ENCODE results near the gene CALHM5.

DNA sequence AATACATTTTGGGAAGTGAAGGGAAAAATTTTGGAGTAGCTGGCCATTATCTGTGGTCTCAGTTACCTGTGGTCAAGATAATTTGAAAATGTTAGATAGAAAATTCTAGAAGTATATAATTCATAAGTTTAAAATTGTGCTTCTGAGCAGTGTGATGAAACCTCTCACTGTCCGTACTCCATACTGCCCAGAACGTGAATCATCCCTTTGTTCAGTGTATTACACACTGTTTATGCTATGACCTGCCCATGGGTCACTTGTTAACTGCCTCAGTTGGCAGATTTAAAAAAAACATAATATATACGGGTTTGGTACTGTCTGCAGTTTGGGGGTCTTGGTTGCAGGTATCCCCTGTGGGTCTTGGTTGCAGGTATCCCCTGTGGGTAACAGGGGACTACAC lies 4.1 kb upstream of the CALHM5 start:
- TF ChIP-seq, protein P1, sequence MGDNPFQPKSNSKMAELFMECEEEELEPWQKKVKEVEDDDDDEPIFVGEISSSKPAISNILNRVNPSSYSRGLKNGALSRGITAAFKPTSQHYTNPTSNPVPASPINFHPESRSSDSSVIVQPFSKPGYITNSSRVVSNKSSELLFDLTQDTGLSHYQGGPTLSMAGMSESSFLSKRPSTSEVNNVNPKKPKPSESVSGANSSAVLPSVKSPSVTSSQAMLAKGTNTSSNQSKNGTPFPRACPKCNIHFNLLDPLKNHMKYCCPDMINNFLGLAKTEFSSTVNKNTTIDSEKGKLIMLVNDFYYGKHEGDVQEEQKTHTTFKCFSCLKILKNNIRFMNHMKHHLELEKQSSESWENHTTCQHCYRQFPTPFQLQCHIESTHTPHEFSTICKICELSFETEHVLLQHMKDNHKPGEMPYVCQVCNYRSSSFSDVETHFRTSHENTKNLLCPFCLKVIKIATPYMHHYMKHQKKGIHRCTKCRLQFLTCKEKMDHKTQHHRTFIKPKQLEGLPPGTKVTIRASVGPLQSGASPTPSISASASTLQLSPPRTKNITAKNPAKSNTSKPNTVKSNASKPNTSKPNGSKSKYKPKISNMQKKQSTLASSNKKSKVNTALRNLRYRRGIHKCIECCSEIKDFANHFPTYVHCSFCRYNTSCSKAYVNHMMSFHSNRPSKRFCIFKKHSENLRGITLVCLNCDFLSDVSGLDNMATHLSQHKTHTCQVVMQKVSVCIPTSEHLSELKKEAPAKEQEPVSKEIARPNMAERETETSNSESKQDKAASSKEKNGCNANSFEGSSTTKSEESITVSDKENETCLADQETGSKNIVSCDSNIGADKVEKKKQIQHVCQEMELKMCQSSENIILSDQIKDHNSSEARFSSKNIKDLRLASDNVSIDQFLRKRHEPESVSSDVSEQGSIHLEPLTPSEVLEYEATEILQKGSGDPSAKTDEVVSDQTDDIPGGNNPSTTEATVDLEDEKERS (tag by site-specific recombination; IDR thresholded peaks at IDR 0.05) = no peak
- TF ChIP-seq ZNF10 (tag by site-specific recombination; IDR thresholded peaks at IDR 0.05) (no peak), REPIN1 (tag by site-specific recombination; IDR thresholded peaks at IDR 0.05; ENCODE audit: low read depth) (no peak), BCL11A (tag by site-specific recombination; IDR thresholded peaks at IDR 0.05; ENCODE audit: low read depth) (no peak), YY1 (tag by site-specific recombination; IDR thresholded peaks at IDR 0.05) (no peak), ZNF830 (tag by site-specific recombination; IDR thresholded peaks at IDR 0.05; ENCODE audit: low read depth) (no peak), ZNF174 (tag by site-specific recombination; IDR thresholded peaks at IDR 0.05) (no peak), ZNF777 (tag by site-specific recombination; IDR thresholded peaks at IDR 0.05; ENCODE audit: borderline replicate concordance) (no peak), ZNF214 (tag by site-specific recombination; IDR thresholded peaks at IDR 0.05; ENCODE audit: borderline replicate concordance) (no peak), MYNN (tag by site-specific recombination; IDR thresholded peaks at IDR 0.05; ENCODE audit: borderline replicate concordance) (no peak), KLF7 (tag by site-specific recombination; IDR thresholded peaks at IDR 0.05; ENCODE audit: borderline replicate concordance) (no peak)
- TF ChIP-seq, protein P2, sequence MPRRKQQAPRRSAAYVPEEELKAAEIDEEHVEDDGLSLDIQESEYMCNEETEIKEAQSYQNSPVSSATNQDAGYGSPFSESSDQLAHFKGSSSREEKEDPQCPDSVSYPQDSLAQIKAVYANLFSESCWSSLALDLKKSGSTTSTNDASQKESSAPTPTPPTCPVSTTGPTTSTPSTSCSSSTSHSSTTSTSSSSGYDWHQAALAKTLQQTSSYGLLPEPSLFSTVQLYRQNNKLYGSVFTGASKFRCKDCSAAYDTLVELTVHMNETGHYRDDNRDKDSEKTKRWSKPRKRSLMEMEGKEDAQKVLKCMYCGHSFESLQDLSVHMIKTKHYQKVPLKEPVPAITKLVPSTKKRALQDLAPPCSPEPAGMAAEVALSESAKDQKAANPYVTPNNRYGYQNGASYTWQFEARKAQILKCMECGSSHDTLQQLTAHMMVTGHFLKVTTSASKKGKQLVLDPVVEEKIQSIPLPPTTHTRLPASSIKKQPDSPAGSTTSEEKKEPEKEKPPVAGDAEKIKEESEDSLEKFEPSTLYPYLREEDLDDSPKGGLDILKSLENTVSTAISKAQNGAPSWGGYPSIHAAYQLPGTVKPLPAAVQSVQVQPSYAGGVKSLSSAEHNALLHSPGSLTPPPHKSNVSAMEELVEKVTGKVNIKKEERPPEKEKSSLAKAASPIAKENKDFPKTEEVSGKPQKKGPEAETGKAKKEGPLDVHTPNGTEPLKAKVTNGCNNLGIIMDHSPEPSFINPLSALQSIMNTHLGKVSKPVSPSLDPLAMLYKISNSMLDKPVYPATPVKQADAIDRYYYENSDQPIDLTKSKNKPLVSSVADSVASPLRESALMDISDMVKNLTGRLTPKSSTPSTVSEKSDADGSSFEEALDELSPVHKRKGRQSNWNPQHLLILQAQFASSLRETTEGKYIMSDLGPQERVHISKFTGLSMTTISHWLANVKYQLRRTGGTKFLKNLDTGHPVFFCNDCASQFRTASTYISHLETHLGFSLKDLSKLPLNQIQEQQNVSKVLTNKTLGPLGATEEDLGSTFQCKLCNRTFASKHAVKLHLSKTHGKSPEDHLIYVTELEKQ (tag by site-specific recombination; IDR thresholded peaks at IDR 0.05; ENCODE audit: borderline replicate concordance) = no peak
- TF ChIP-seq, protein P3, sequence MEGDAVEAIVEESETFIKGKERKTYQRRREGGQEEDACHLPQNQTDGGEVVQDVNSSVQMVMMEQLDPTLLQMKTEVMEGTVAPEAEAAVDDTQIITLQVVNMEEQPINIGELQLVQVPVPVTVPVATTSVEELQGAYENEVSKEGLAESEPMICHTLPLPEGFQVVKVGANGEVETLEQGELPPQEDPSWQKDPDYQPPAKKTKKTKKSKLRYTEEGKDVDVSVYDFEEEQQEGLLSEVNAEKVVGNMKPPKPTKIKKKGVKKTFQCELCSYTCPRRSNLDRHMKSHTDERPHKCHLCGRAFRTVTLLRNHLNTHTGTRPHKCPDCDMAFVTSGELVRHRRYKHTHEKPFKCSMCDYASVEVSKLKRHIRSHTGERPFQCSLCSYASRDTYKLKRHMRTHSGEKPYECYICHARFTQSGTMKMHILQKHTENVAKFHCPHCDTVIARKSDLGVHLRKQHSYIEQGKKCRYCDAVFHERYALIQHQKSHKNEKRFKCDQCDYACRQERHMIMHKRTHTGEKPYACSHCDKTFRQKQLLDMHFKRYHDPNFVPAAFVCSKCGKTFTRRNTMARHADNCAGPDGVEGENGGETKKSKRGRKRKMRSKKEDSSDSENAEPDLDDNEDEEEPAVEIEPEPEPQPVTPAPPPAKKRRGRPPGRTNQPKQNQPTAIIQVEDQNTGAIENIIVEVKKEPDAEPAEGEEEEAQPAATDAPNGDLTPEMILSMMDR (tag by site-specific recombination; IDR thresholded peaks at IDR 0.05) = no peak
- TF ChIP-seq, protein P4, sequence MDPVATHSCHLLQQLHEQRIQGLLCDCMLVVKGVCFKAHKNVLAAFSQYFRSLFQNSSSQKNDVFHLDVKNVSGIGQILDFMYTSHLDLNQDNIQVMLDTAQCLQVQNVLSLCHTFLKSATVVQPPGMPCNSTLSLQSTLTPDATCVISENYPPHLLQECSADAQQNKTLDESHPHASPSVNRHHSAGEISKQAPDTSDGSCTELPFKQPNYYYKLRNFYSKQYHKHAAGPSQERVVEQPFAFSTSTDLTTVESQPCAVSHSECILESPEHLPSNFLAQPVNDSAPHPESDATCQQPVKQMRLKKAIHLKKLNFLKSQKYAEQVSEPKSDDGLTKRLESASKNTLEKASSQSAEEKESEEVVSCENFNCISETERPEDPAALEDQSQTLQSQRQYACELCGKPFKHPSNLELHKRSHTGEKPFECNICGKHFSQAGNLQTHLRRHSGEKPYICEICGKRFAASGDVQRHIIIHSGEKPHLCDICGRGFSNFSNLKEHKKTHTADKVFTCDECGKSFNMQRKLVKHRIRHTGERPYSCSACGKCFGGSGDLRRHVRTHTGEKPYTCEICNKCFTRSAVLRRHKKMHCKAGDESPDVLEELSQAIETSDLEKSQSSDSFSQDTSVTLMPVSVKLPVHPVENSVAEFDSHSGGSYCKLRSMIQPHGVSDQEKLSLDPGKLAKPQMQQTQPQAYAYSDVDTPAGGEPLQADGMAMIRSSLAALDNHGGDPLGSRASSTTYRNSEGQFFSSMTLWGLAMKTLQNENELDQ (tag by site-specific recombination; IDR thresholded peaks at IDR 0.05; ENCODE audit: low read depth) = no peak
